Stimulated activated CD4-positive, alpha-beta T cell treated with anti-CD3 and anti-CD28 coated beads, Interleukin-15, amount 100 ng/mL, for 24 hours (primary cell): ENCODE results near the gene ROR1.

Source experiments
- DNase-seq: peaks from one replicate; pipeline ENCODE4 v3.0.0-alpha.2; 2020

The ROR1 gene

GRCh38 chr1:63861052-63861691 is 87.4 kb downstream of the ROR1 start:
- DNase-seq, result no peak

GRCh38 chr1:63863145-63863544 is 89.3 kb downstream of the ROR1 start:
- no peak for DNase-seq

- DNase-seq, result no peak
These were observed 90.4 kb downstream of the ROR1 start for GRCh38 chr1:63864224-63864641.

GRCh38 chr1:63865561-63865960 is 91.7 kb downstream of the ROR1 start:
- DNase-seq, result no peak

- no peak for DNase-seq
These were observed 92.3 kb downstream of the ROR1 start for GRCh38 chr1:63866084-63866483.

- DNase-seq, result no peak
These were observed 93.8 kb downstream of the ROR1 start for GRCh38 chr1:63867429-63868176.

GRCh38 chr1:63868268-63868781 is 94.5 kb downstream of the ROR1 start:
- DNase-seq, result peak; percentile 4

- DNase-seq, result no peak
These were observed 96.3 kb downstream of the ROR1 start for GRCh38 chr1:63870152-63870551.

GRCh38 chr1:63871463-63871862 is 97.6 kb downstream of the ROR1 start:
- no peak for DNase-seq

GRCh38 chr1:63873751-63874150 is 99.9 kb downstream of the ROR1 start:
- no peak for DNase-seq

- DNase-seq, result no peak
These were observed 100.6 kb downstream of the ROR1 start for GRCh38 chr1:63874278-63874880.

GRCh38 chr1:63875636-63876035 is 101.8 kb downstream of the ROR1 start:
- DNase-seq, result no peak

GRCh38 chr1:63877021-63877767 is 103.4 kb downstream of the ROR1 start:
- DNase-seq, result no peak

- DNase-seq, result no peak
These were observed 104.0 kb downstream of the ROR1 start for GRCh38 chr1:63877816-63878215.

- no peak for DNase-seq
These were observed 105.1 kb downstream of the ROR1 start for GRCh38 chr1:63878932-63879331.

- DNase-seq, result no peak
These were observed 107.2 kb downstream of the ROR1 start for GRCh38 chr1:63880958-63881576.

GRCh38 chr1:63882048-63882704 is 108.4 kb downstream of the ROR1 start:
- DNase-seq, result no peak

GRCh38 chr1:63883494-63884235 is 109.8 kb downstream of the ROR1 start:
- DNase-seq, result no peak

GRCh38 chr1:63884486-63884885 is 110.7 kb downstream of the ROR1 start:
- no peak for DNase-seq

- no peak for DNase-seq
These were observed 112.1 kb downstream of the ROR1 start for GRCh38 chr1:63885899-63886298.

- no peak for DNase-seq
These were observed 112.5 kb downstream of the ROR1 start for GRCh38 chr1:63886340-63886739.
